Neural cell (in vitro differentiated cells): ENCODE data around the gene UNC13B. TPM values are rescaled to one million over a fixed set of nuclear protein-coding genes. Genes with fewer than 3 reads are reported as not detected.

Experiments used
- H2AFZ ChIP-seq: fragments of 200-600, 300-800 bp; sonication (generic), shearing (Covaris generic); 2 replicates; pipeline ENCODE4 v1.6.0; 2014; ENCODE audit warnings: low read depth, mild to moderate bottlenecking, antibody characterized with exemption, low read length, moderate library complexity
- H3F3A ChIP-seq: fragments of 200-600 bp; shearing (Covaris generic); 2 replicates; pipeline ENCODE4 v1.6.1; 2016; ENCODE audit warnings: mild to moderate bottlenecking, moderate library complexity, mixed read lengths, antibody characterized with exemption, low read length; ENCODE audit not compliant: insufficient read depth, poor library complexity, severe bottlenecking
- H3K27ac ChIP-seq: fragments of 200-600, 300-800 bp; sonication (generic), shearing (Covaris generic); 2 replicates; pipeline ENCODE4 v1.5.1; 2014; ENCODE audit warnings: mild to moderate bottlenecking, low read length, moderate library complexity
- H3K27me3 ChIP-seq: fragments of 300-800, 200-600 bp; sonication (generic), shearing (Covaris generic); 2 replicates; pipeline ENCODE4 v1.6.0; 2014; ENCODE audit warnings: mild to moderate bottlenecking, low read depth, low read length, moderate library complexity; ENCODE audit not compliant: insufficient read depth
- H3K36me3 ChIP-seq: fragments of 300-800, 200-600 bp; sonication (generic), shearing (Covaris generic); 2 replicates; pipeline ENCODE4 v1.5.1; 2014; ENCODE audit warnings: mild to moderate bottlenecking, antibody characterized with exemption, low read length, moderate library complexity; ENCODE audit not compliant: insufficient read depth
- H3K4me2 ChIP-seq: fragments of 300-800, 200-600 bp; sonication (generic), shearing (Covaris generic); 2 replicates; pipeline ENCODE4 v1.6.0; 2014; ENCODE audit warnings: mild to moderate bottlenecking, low read length
- H3K4me3 ChIP-seq: fragments of 300-800, 200-600 bp; sonication (generic), shearing (Covaris generic); 2 replicates; pipeline ENCODE4 v1.5.1; 2014; ENCODE audit warnings: mild to moderate bottlenecking, low read length, moderate library complexity
- H3K79me2 ChIP-seq: fragments of 200-600 bp; shearing (Covaris generic); replicated peaks from 2 replicates; pipeline ENCODE4 v1.6.0; 2014; ENCODE audit warnings: mild to moderate bottlenecking, low read length, moderate library complexity; ENCODE audit not compliant: insufficient read depth
- H3K9ac ChIP-seq: fragments of 300-800, 200-600 bp; sonication (generic), shearing (Covaris generic); 2 replicates; pipeline ENCODE4 v1.6.1; 2016; ENCODE audit warnings: mild to moderate bottlenecking, low read length, mixed read lengths
- H3K9me2 ChIP-seq: fragments of 200-600 bp; shearing (Covaris generic); 2 replicates; pipeline ENCODE4 v1.6.1; 2016; ENCODE audit warnings: mild to moderate bottlenecking, low read length, mixed read lengths; ENCODE audit not compliant: insufficient read depth
- H3K9me3 ChIP-seq: fragments of 200-600, 300-800 bp; sonication (generic), shearing (Covaris generic); 2 replicates; pipeline ENCODE4 v1.6.1; 2016; ENCODE audit warnings: mild to moderate bottlenecking, mixed run types, low read length, moderate library complexity, mixed read lengths
- H4K20me1 ChIP-seq: fragments of 200-600 bp; shearing (Covaris generic); 2 replicates; pipeline ENCODE4 v1.6.1; 2016; ENCODE audit warnings: mild to moderate bottlenecking, mixed run types; ENCODE audit not compliant: insufficient read depth
- CTCF ChIP-seq: fragments of 450-650 bp; IDR thresholded peaks from 2 replicates; pipeline ENCODE4 v1.5.1; 2014; ENCODE audit warnings: antibody characterized with exemption, mild to moderate bottlenecking, moderate library complexity; ENCODE audit not compliant: poor library complexity, severe bottlenecking
- EP300 ChIP-seq: fragments of 450-650 bp; conservative IDR thresholded peaks from 2 replicates; pipeline ENCODE4 v1.6.1; 2014; ENCODE audit warnings: antibody characterized with exemption, mild to moderate bottlenecking, moderate library complexity; ENCODE audit not compliant: poor library complexity, severe bottlenecking
- EZH2 ChIP-seq: fragments of 200-600, 300-800 bp; shearing (Covaris generic), sonication (generic); IDR thresholded peaks from 2 replicates; pipeline ENCODE4 v1.6.1; 2014; ENCODE audit warnings: antibody characterized with exemption, low read length, borderline replicate concordance, mild to moderate bottlenecking; ENCODE audit not compliant: insufficient read depth, poor library complexity, severe bottlenecking
- MXI1 ChIP-seq: fragments of 450-650 bp; conservative IDR thresholded peaks from 2 replicates; pipeline ENCODE4 v1.6.1; 2014; ENCODE audit warnings: antibody characterized with exemption, mild to moderate bottlenecking; ENCODE audit not compliant: poor library complexity, severe bottlenecking
- POLR2AphosphoS5 ChIP-seq: IDR thresholded peaks from 2 replicates; pipeline ENCODE4 v1.6.1; 2012
- RAD21 ChIP-seq: fragments of 450-650 bp; conservative IDR thresholded peaks from 2 replicates; pipeline ENCODE4 v1.6.1; 2014; ENCODE audit warnings: antibody characterized with exemption, mild to moderate bottlenecking, moderate library complexity
- REST ChIP-seq: IDR thresholded peaks from 2 replicates; pipeline ENCODE4 v1.6.1; 2012; ENCODE audit warnings: borderline replicate concordance
- SMC3 ChIP-seq: fragments of 450-650 bp; conservative IDR thresholded peaks from 2 replicates; pipeline ENCODE4 v1.6.1; 2014; ENCODE audit warnings: antibody characterized with exemption, mild to moderate bottlenecking, moderate library complexity; ENCODE audit not compliant: poor library complexity
- TAF1 ChIP-seq: IDR thresholded peaks from 2 replicates; pipeline ENCODE4 v1.6.1; 2012; ENCODE audit warnings: low read depth
- polyA plus RNA-seq: library from polyadenylated mRNA; depleted of rRNA; stranded (reverse); fragments of >200 nt; gene quantifications from 2 replicates; pipeline ENCODE4 v1.2.3, GENCODE V29; 2014

The UNC13B gene
- polyA plus RNA-seq, 1 donor from 2014 or later, result 37.2 TPM

DNA sequence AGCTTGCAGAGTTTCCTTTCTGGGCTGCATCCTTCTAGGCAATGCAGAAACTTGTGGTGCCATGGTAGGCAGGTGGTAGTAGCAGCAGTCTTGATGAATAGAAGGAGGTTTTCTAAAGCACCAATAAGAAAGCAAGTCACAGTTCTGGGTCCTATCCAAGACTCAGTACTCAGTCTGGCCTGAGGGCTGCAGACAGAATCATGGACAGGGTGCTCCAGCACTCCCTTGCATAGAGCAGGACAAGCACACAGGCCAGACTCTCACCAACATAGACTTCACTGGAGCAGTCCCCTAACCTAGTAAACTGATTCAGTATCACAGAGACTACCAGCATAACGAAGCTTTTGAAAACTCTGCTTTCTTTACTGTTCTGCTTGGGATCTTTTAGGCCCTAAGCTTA, 194.1 kb downstream of the UNC13B start:
- H3K4me2 ChIP-seq, result no peak overlapping the region
- H3F3A ChIP-seq, result no peaks in the 10 kb centered on the region
- no peaks in the 10 kb centered on the region for H3K36me3 ChIP-seq
- H3K79me2 ChIP-seq, result no peaks in the 10 kb centered on the region
- H3K4me3 ChIP-seq, result no peak overlapping the region
- no peak overlapping the region for H2AFZ ChIP-seq
- H3K27ac ChIP-seq, result no peak overlapping the region
- no peaks in the 10 kb centered on the region for H3K27me3 ChIP-seq
- H3K9ac ChIP-seq, result no peak overlapping the region
- no peaks in the 10 kb centered on the region for H3K9me3 ChIP-seq
- no peak for TF ChIP-seq RAD21
- no peak for TF ChIP-seq POLR2AphosphoS5
- TF ChIP-seq EP300, result no peak
- TF ChIP-seq TAF1, result no peak
- no peak for TF ChIP-seq CTCF
- no peak for TF ChIP-seq EZH2
- no peak for TF ChIP-seq MXI1
- TF ChIP-seq REST, result no peak
- no peak for TF ChIP-seq SMC3
- no peaks in the 10 kb centered on the region for H4K20me1 ChIP-seq
- no peaks in the 10 kb centered on the region for H3K9me2 ChIP-seq

DNA sequence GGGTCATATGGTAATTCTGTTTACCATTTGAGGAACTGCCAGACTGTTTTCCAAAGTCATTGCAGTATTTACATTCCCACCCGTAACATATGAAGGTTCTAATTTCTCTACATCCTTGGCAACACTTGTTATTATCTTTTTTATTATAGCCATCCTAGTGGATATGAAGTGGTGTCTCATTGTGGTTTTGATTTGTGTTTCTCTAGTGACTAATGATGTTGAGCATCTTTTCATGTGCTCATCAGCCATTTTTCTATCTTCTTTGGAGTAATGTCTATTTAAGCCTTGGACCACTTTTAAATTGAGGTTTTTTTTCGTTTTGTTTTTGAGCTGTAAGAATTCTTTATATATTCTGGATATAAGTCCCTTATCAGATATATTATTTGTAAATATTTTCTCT, 195.3 kb downstream of the UNC13B start:
- H3K9me3 ChIP-seq, result no peaks in the 10 kb centered on the region

More for the DNA sequence above, 195.3 kb downstream of the UNC13B start:
- Histone ChIP-seq H3F3A (no peaks in the 10 kb centered on the region), H3K4me3 (no peak overlapping the region), H3K9me2 (no peaks in the 10 kb centered on the region), H3K36me3 (no peaks in the 10 kb centered on the region), H3K79me2 (no peaks in the 10 kb centered on the region), H3K9ac (no peak overlapping the region), H2AFZ (no peak overlapping the region), H3K27ac (no peak overlapping the region), H3K4me2 (no peak overlapping the region), H4K20me1 (no peaks in the 10 kb centered on the region), H3K27me3 (no peaks in the 10 kb centered on the region)
- TF ChIP-seq TAF1 (no peak), EZH2 (no peak), MXI1 (no peak), EP300 (no peak), SMC3 (no peak), CTCF (no peak), RAD21 (no peak), REST (no peak), POLR2AphosphoS5 (no peak)
